ENCODE measurements around the gene SLIRP. TPM values are rescaled to one million over a fixed set of nuclear protein-coding genes. Genes with fewer than 3 reads are reported as not detected.
"Not testable (repeated sequence)": the region's sequence is repeated elsewhere in the genome, so short reads cannot be mapped to it uniquely, and the experiment has no call there.

Gene SLIRP
- total RNA-seq, 1 donor from 2014 or later = 101 TPM

DNA sequence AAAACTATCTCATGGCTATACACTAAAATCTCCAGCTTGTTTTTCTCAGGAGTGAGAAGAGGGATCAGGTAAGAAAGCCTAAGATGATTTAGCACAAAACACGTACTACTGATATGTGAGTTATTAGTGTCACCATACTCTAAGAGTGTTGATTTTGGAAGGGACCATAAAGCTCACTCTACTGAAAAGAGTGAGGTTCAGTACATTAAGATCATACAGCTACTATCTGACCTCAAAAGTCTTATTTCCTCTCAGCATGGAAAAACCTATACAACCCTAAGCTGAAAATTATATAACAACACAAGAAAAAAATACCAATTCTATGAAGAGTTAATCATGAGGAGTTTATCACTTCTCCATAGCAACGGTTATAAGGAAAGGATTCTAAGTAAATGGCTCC lies 33.5 kb downstream of the SLIRP start:
- DNase-seq (ENCODE audit: low spot score) = no peak

DNA sequence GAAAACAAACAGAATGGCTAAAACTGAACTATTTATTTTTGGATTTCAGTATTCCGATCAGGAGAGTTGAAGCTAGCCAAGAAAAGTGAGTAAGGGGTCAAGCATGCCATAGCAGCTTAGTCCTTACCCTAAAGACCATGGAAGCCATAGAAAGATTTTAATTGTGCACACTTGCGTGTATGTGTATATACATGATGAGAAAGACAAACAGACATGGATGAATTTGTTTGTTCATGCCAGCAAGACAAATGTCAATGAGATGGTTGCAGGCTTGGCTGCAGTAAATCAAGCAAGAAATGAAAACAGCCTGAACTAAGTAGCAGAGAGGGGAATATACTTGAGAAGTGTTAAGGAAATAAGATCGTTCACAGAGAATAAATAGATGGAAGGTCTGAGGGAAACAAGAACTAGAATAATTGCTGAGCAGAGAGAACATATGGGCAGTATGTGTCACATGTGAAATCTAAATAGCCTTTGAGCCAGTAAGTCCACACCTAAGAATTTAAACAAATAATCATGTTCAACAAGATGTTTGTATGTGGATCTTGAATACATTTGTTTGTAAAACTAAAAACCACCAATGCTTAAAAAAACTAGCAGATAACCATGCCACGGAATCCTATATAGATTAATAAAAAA lies 38.3 kb downstream of the SLIRP start:
- DNase-seq (ENCODE audit: low spot score) = no peak

DNA sequence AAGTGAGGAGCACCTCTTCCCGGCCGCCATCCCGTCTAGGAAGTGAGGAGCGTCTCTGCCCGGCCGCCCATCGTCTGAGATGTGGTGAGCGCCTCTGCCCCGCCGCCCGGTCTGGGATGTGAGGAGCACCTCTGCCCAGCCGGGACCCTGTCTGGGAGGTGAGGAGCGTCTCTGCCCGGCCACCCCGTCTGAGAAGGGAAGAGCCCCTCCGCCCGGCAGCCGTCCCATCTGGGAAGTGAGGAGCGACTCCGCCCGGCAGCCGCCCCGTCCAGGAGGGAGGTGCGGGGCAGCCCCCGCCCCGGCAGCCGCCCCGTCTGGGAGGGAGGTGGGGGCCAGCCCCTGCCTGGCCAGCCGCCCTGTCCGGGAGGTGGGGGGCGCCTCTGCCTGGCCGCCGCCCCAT lies 39.5 kb downstream of the SLIRP start:
- DNase-seq (ENCODE audit: low spot score) = not testable (repeated sequence)

- DNase-seq (ENCODE audit: low spot score) = no peak
Observed at GRCh38 chr14:77752266-77752665, 44.4 kb downstream of the SLIRP start.

DNA sequence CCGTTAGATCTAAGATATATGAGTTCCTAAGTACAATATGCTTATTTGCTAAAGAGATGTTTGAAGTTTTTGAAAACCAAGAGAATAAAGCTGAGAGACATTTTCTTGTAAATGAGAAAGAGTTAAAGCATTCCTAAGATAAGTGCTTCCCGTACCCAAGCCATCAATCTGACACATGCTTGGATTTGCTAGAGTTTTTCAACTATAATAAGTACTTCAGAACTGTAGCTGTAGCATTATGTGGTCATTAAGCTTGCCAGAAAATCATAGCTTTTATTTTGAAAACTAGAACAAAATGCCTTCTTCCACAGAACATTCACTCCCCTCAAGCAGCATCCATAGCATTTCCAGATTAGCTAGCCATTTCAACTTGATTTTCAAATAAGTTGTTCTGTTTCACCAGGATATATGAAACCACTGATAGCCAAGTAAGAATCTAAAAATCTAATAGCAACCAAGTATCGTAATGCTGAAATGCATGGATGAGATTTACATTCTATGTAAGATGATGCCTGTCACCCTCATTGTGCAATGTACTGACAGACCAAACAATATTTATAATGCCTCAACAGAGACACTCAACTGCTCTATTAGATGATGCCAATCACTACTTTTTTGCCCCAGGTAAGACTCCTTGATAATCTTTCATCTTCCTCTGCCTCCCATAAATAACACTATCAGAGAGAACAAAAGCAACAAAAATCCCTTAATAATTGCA lies 45.1 kb downstream of the SLIRP start:
- DNase-seq (ENCODE audit: low spot score) = no peak

DNA sequence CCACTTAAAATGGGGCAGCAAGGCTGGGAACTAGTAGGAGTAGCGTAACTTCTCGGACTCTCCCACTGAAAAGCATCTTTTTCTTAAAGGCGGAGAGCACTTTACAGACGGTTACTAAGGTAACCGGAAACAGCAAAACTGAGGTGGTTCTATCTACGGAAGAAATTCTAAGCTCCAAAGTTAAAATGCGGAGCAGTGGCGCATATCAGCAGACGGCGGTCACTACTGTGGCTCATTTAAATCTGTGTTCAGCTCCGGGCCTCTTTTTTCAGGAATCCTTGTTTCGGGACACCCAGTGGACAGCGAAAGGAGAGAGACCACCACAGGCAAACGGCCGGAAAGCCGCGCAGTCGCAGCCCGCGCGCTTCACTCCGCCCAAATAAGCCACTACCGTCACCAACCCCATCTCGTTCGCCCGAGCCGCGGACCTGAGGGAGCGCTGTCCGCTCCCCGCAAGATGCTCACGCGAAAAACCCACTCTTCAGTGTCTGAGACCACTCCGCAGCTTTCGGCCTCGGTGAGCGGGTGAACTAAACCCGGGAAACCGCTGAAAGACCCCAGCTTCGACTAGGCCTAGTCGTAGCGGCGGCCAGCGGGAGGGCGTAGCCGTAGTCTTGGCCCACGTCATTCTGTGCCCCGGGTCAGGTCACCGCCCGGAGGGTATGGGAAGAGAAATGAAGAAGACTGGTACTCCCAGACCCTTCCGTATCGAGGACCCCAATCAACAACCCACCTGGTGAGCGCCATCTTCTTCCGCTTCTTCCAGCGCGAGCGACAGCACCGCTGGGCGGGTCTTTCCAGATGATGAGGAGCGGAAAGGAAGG lies 52.7 kb downstream of the SLIRP start, which contains the start of gene SNW1:
SNW1 (minus strand) TSS at position 776 of the 824 bp plus-strand sequence; CDS start at position 747, 29 bp downstream.
- peak; percentile 98 for DNase-seq (ENCODE audit: low spot score)

DNA sequence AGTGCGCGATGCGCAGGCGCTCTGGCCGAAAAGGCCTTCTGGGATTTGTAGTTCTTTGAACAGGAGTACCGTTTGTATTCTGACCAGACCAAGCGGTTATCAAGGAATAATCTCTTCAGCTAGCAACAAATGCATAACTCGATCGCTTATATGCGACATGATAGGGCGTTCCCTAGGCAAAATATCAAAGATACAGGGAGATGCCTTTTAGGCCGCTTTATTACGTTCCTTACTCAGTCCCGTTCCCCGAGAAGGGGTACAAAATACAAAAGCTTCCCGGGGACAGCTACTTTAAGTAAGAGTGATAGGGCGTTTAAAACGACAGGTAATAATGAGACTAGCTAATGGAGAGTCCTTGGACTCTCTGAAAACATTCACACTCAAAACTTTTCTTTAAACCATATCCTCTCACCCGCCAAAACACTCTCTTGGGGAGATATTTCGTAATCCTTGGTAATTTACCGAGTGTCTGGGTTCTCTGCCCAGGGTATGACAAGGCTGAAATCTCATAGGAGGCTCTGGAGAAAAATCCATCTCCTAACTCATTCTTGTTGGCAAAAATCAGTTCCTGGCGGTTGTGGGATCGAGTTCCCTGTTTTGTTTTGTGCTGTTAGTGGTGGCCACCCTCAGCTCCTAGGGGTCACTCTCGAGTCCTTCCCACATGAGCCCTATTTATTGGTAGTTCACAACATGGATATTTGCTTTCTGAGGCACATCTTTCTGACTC lies 53.5 kb downstream of the SLIRP start:
- no peak for DNase-seq (ENCODE audit: low spot score)

DNA sequence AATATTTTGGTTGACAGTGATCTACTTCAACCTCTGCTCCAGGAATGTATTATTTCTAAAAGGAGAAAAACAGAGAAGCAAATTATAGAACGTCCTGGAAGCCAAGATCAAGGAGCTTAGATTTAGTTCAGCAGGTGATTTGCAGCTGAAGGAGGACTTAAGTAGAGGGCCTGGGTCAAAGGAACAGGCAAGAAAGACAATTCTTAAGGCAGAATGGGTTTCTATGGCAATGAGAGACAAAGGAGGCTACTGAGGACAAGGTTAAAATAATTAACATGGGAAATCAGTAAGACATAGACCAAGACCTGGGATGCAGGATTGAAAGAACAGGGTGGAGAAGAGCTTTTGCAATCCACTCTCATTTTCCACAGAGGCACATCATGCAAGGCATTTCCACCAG lies 55.4 kb downstream of the SLIRP start:
- DNase-seq (ENCODE audit: low spot score) = no peak

DNA sequence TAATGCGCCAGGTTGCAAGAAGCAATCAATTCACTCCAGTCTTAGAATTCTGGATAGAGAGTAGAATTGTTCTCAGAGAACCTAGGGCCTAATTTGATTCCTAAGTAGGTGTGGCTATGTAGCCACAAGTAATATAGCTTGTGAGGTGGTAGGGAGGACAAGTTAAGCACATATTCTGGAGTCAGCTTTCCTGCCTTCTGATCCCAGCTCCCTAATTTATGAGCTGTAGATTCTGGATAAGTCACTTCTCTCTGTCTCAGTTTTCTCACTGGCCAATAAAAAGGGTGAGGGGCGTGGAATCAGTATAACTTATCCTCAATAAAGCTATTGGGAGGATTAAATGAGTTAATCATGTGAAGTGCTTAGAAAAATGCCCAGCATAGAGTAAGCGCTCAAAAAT lies 56.1 kb downstream of the SLIRP start:
- DNase-seq (ENCODE audit: low spot score) = no peak

Other genes with a start within 250 kb of the SLIRP start
- gene ISM2, start 209.3 kb upstream of the SLIRP start, total RNA-seq = not detected
- gene SPTLC2, start 91.5 kb upstream of the SLIRP start, total RNA-seq = 75.2 TPM
- gene ALKBH1, start 80 bp upstream of the SLIRP start, total RNA-seq = 9.2 TPM
- gene SNW1, start 53.1 kb downstream of the SLIRP start, total RNA-seq = 60.2 TPM
- gene ADCK1, start 92.0 kb downstream of the SLIRP start, total RNA-seq = 9.0 TPM

Data from mesenteric fat pad (tissue), 1 donor.